Kidney (tissue), 14 donors: ENCODE data around the gene ABL1. TPM values are rescaled to one million over a fixed set of nuclear protein-coding genes. Genes with fewer than 3 reads are reported as not detected.

Experiments used
- DNase-seq, 5 donors: peaks; one replicate each; pipeline ENCODE4 v3.0.0-alpha.2; 2013 to 2020
- FAIRE-seq: peaks from 2 replicates; lab custom pipeline; 2012; peaks lifted over from hg19 to GRCh38; lab: Jason Lieb, UNC
- H3K27ac ChIP-seq, 2 donors: one replicate each; pipeline ENCODE4 v1.7.0; 2013; ENCODE audit warnings: low read depth in 2 of 2, low read length in 2 of 2, inconsistent platforms in 1 of 2
- H3K27me3 ChIP-seq: one replicate; pipeline ENCODE4 v1.7.1; 2013; ENCODE audit warnings: low read length, inconsistent platforms; ENCODE audit not compliant: control insufficient read depth, insufficient read depth
- H3K36me3 ChIP-seq, 3 donors: one replicate each; pipeline versions ENCODE4 v1.7.0 to v1.7.1; 2013; ENCODE audit warnings: low read length in 3 of 3, control low read depth in 1 of 3, inconsistent platforms in 1 of 3; ENCODE audit not compliant: insufficient read depth in 3 of 3, control insufficient read depth in 2 of 3
- H3K4me1 ChIP-seq, 3 donors: one replicate each; pipeline versions ENCODE4 v1.7.0 to v1.7.1; 2013; ENCODE audit warnings: low read length in 3 of 3, inconsistent platforms in 1 of 3, low read depth in 1 of 3; ENCODE audit not compliant: control insufficient read depth in 2 of 3, insufficient read depth in 2 of 3
- H3K4me3 ChIP-seq, 3 donors: one replicate each; pipeline versions ENCODE4 v1.7.0 to v1.8.1; 2013; ENCODE audit warnings: low read length in 3 of 3, control low read depth in 1 of 3, inconsistent platforms in 1 of 3
- H3K9ac ChIP-seq, 3 donors: one replicate each; pipeline versions ENCODE4 v1.7.0 to v1.7.1; 2013; ENCODE audit warnings: low read length in 3 of 3, control low read depth in 1 of 3, inconsistent platforms in 1 of 3
- H3K9me3 ChIP-seq, 3 donors: one replicate each; pipeline versions ENCODE4 v1.7.0 to v1.7.1; 2013; ENCODE audit warnings: low read length in 3 of 3, control low read depth in 1 of 3, inconsistent platforms in 1 of 3; ENCODE audit not compliant: control insufficient read depth in 2 of 3, insufficient read depth in 1 of 3
- CTCF ChIP-seq: IDR thresholded peaks from 3 replicates; pipeline ENCODE4 v1.5.1; 2012; ENCODE audit warnings: mild to moderate bottlenecking, moderate library complexity, borderline replicate concordance; ENCODE audit not compliant: insufficient read depth; ENCODE audit errors: extremely low read depth
- intact Hi-C: fragments of 100-400 bp; cut with DNase I; formaldehyde crosslinking; loops from one replicate; pipeline ENCODE4 v1.11.1; 2022
- polyA plus RNA-seq: library from polyadenylated mRNA; stranded (reverse); fragments of 350-450 nt; fragmentation: Illumina TruSeq; extraction: RNeasy Lipid Tissue Mini Kit (QIAGEN cat#74804); gene quantifications from one replicate; pipeline ENCODE4 v1.2.3, GENCODE V29; 2014; ENCODE audit warnings: low read depth, low replicate concordance; ENCODE audit not compliant: insufficient read depth
- total RNA-seq: library from RNA; stranded (reverse); fragmentation: NEBNext Ultra II Directional; extraction: Animal tissue kit (Norgen Biotek cat#: 25700); gene quantifications from one replicate; pipeline ENCODE4 v1.2.1, GENCODE V29; 2021
- donor health status: control.
- donor health status: control.
- donor health status: control.
- donor health status: control.
- donor health status: control.
- donor health status: DM: yes; HTN: yes; CAD: no.
- donor health status: Normal renal cell carcinoma (clear cell type).

The ABL1 gene
- total and polyA plus RNA-seq, 2 donors from 2014 or later: 15.0 to 63.6 TPM

- Histone ChIP-seq H3K9ac (no peak overlapping the region), H3K27ac (no peak overlapping the region), H3K4me1 (peaks cover 0 to 23% (median 2%) of the 10 kb centered on the region in 3 donors), H3K9me3 (no peaks in the 10 kb centered on the region), H3K4me3 (no peak overlapping the region), H3K27me3 (no peaks in the 10 kb centered on the region), H3K36me3 (peaks cover 0 to 11% (median 8%) of the 10 kb centered on the region in 3 donors)
- no peak for TF ChIP-seq CTCF
- DNase-seq (peak in 1 of 5 donors; percentile 56), FAIRE-seq (no peak)
- intact Hi-C loops: loop anchor here (5.0 to 10.0 kb wide), 2 partner anchors 88 to 150 kb away; no protein-coding TSS in a partner anchor
These were observed 27.7 kb downstream of the ABL1 start for GRCh38 chr9:130862747-130863146.

GRCh38 chr9:130864541-130864940 lies 29.5 kb downstream of the ABL1 start:
- intact Hi-C loops: loop anchor here (5.0 to 10.0 kb wide), 2 partner anchors 90 to 152 kb away; no protein-coding TSS in a partner anchor
- H3K9me3 ChIP-seq: no peaks in the 10 kb centered on the region
- H3K4me1 ChIP-seq: peaks cover 0 to 16% (median 2%) of the 10 kb centered on the region in 3 donors
- H3K36me3 ChIP-seq: peaks cover 0 to 15% (median 10%) of the 10 kb centered on the region in 3 donors
- H3K27ac ChIP-seq: no peak overlapping the region
- H3K27me3 ChIP-seq: no peaks in the 10 kb centered on the region
- FAIRE-seq (no peak), DNase-seq (peak in 1 of 5 donors; percentile 57)
- H3K9ac ChIP-seq: no peak overlapping the region
- no peak overlapping the region for H3K4me3 ChIP-seq
- no peak for TF ChIP-seq CTCF

DNA sequence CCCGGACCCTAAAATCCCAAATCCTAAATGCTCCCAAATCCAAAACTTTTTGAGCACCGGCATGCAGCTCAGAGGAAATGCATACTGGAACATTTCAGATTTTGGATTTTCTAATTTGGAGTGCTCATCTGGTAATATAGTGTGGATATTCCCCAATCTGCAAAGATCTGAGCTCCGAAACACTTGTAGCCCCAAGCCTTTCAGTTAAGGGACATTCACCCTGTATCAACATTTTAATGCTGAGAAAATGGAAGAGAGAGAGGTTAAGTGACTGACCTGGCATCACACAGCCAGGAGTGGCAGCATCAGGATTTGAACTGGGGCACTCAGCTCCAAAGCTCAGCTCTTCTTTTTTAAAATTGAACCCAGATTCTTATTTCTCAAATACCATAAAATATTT lies 30.9 kb downstream of the ABL1 start:
- no peak for TF ChIP-seq CTCF
- Histone ChIP-seq H3K27ac (no peak overlapping the region), H3K9ac (no peak overlapping the region), H3K4me3 (no peak overlapping the region), H3K36me3 (peaks cover 0 to 12% (median 10%) of the 10 kb centered on the region in 3 donors), H3K4me1 (peaks cover 0 to 13% (median 2%) of the 10 kb centered on the region in 3 donors), H3K9me3 (no peaks in the 10 kb centered on the region), H3K27me3 (no peaks in the 10 kb centered on the region)
- intact Hi-C loops: loop anchor here (10.0 kb wide), 1 partner anchor 91 kb away; no protein-coding TSS in a partner anchor
- DNase-seq (no peak), FAIRE-seq (no peak)
